NT2/D1 (cell line): Measurements from ENCODE around the gene EEFSEC.

Experiments
- SUZ12 ChIP-seq: IDR thresholded peaks from 2 replicates; pipeline ENCODE4 v1.6.1; 2011; ENCODE audit not compliant: insufficient read length, insufficient read depth; ENCODE audit errors: extremely low read depth
- ZNF274 ChIP-seq: IDR thresholded peaks from 2 replicates; pipeline ENCODE4 v1.6.1; 2011; ENCODE audit warnings: mild to moderate bottlenecking, low read depth, low read length

DNA sequence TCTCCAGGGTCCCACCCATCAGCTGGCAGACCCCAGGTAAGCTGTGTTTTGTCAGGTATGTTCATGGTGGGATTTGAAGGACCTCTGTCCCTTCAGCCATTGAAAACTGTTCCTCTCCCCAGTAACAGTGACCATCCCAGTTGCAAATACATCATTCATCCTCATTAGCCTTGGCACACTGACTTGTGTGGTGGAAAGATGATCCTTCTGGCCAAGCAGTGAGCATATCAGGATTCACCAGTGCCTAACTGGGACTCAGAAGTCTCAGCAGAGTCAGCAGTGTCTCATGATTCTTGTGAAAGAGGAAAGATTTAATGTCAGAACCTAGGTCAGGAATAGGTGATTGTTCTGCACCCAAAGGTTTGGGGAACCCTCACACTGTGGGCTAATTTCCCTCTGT is 223.2 kb downstream of the EEFSEC start:
- TF ChIP-seq ZNF274 = no peak
- no peak for TF ChIP-seq SUZ12
